ENCODE measurements around the gene NT5C1B.

Gene NT5C1B

GRCh38 chr2:18514526-18515461, 74.6 kb downstream of the NT5C1B start:
- no peak for DNase-seq (ENCODE audit: low read depth)
